ENCODE results near the gene NECTIN1. TPM values are rescaled to one million over a fixed set of nuclear protein-coding genes. Genes with fewer than 3 reads are reported as not detected.

NECTIN1 gene
- total RNA-seq, 1 donor: 5.8 TPM

- Histone ChIP-seq H3K4me1 (ENCODE audit: insufficient read depth, low read length) (peaks cover 6% of the 10 kb centered on the region), H3K4me3 (ENCODE audit: insufficient read depth, low read length) (no peak overlapping the region), H3K27me3 (ENCODE audit: insufficient read depth, low read length) (no peaks in the 10 kb centered on the region), H4K20me1 (ENCODE audit: insufficient read depth, low read length) (peaks cover 25% of the 10 kb centered on the region), H3K9me3 (ENCODE audit: low read depth, low read length) (no peaks in the 10 kb centered on the region), H3K27ac (ENCODE audit: low read depth, low read length) (no peak overlapping the region), H3K36me3 (ENCODE audit: insufficient read depth, low read length) (no peaks in the 10 kb centered on the region), H2AFZ (ENCODE audit: low read length) (no peak overlapping the region), H3K4me2 (ENCODE audit: insufficient read depth, low read length) (no peak overlapping the region), H3K79me2 (ENCODE audit: insufficient read depth, low read length) (no peaks in the 10 kb centered on the region)
- TF ChIP-seq CTCF (IDR thresholded peaks at IDR 0.05; ENCODE audit: extremely low read depth, low read depth, low read length): no peak
- no peak for DNase-seq (ENCODE audit: insufficient read length, low spot score, missing footprints)
Measured at GRCh38 chr11:119717839-119718534, 11.0 kb downstream of the NECTIN1 start.

- DNase-seq (ENCODE audit: insufficient read length, low spot score, missing footprints): no peak
Measured at GRCh38 chr11:119716582-119717498, 12.2 kb downstream of the NECTIN1 start.

DNA sequence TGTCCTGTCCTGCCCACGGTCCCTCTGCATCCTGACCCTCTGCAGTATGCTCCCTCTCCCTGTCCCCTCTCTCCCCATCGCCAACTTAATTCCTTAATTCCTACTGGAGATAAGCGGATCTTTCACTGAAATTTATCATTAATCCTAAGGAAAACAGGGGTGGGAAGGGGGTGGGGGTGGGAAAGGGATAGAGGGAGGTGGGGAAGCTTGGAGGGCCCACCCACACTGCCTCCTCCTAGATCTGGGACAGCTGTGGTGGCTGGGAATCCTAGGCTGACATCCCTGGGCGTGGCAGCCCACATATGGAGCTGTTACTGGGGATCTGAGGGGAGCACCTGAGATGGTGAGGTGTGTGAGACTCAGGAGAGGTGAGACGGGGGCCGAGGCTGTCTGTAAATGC, 14.4 kb downstream of the NECTIN1 start:
- Histone ChIP-seq H3K4me3 (ENCODE audit: insufficient read depth, low read length) (no peak overlapping the region), H3K27ac (ENCODE audit: low read depth, low read length) (no peak overlapping the region)

More at GRCh38 chr11:119716582-119717498, 12.2 kb downstream of the NECTIN1 start:
- Histone ChIP-seq H3K27ac (ENCODE audit: low read depth, low read length) (no peak overlapping the region), H3K27me3 (ENCODE audit: insufficient read depth, low read length) (no peaks in the 10 kb centered on the region), H3K36me3 (ENCODE audit: insufficient read depth, low read length) (no peaks in the 10 kb centered on the region), H4K20me1 (ENCODE audit: insufficient read depth, low read length) (peaks cover 20% of the 10 kb centered on the region), H3K4me2 (ENCODE audit: insufficient read depth, low read length) (no peak overlapping the region), H3K4me3 (ENCODE audit: insufficient read depth, low read length) (no peak overlapping the region), H3K79me2 (ENCODE audit: insufficient read depth, low read length) (no peaks in the 10 kb centered on the region), H3K9me3 (ENCODE audit: low read depth, low read length) (no peaks in the 10 kb centered on the region), H2AFZ (ENCODE audit: low read length) (no peak overlapping the region), H3K4me1 (ENCODE audit: insufficient read depth, low read length) (peaks cover 5% of the 10 kb centered on the region)
- no peak for TF ChIP-seq CTCF (IDR thresholded peaks at IDR 0.05; ENCODE audit: extremely low read depth, low read depth, low read length)

More for the DNA sequence above, 14.4 kb downstream of the NECTIN1 start:
- no peak for DNase-seq (ENCODE audit: insufficient read length, low spot score, missing footprints)
- TF ChIP-seq CTCF (IDR thresholded peaks at IDR 0.05; ENCODE audit: extremely low read depth, low read depth, low read length): no peak
- H4K20me1 ChIP-seq (ENCODE audit: insufficient read depth, low read length): peaks cover 4% of the 10 kb centered on the region
- H3K9me3 ChIP-seq (ENCODE audit: low read depth, low read length): no peaks in the 10 kb centered on the region
- H2AFZ ChIP-seq (ENCODE audit: low read length): no peak overlapping the region
- H3K4me2 ChIP-seq (ENCODE audit: insufficient read depth, low read length): no peak overlapping the region
- H3K79me2 ChIP-seq (ENCODE audit: insufficient read depth, low read length): no peaks in the 10 kb centered on the region
- H3K4me1 ChIP-seq (ENCODE audit: insufficient read depth, low read length): no peaks in the 10 kb centered on the region
- no peaks in the 10 kb centered on the region for H3K36me3 ChIP-seq (ENCODE audit: insufficient read depth, low read length)
- no peaks in the 10 kb centered on the region for H3K27me3 ChIP-seq (ENCODE audit: insufficient read depth, low read length)
